GM21529 (cell line): ENCODE measurements around the gene ERBIN.
"Not testable (repeated sequence)": the region's sequence is repeated elsewhere in the genome, so short reads cannot be mapped to it uniquely, and the experiment has no call there.

ENCODE experiments used
- ATAC-seq: cut with Tn5 transposase; IDR thresholded peaks from one replicate; pipeline ENCODE4 v1.9.1; 2021; ENCODE audit not compliant: unreplicated experiment

Gene ERBIN, protein sequence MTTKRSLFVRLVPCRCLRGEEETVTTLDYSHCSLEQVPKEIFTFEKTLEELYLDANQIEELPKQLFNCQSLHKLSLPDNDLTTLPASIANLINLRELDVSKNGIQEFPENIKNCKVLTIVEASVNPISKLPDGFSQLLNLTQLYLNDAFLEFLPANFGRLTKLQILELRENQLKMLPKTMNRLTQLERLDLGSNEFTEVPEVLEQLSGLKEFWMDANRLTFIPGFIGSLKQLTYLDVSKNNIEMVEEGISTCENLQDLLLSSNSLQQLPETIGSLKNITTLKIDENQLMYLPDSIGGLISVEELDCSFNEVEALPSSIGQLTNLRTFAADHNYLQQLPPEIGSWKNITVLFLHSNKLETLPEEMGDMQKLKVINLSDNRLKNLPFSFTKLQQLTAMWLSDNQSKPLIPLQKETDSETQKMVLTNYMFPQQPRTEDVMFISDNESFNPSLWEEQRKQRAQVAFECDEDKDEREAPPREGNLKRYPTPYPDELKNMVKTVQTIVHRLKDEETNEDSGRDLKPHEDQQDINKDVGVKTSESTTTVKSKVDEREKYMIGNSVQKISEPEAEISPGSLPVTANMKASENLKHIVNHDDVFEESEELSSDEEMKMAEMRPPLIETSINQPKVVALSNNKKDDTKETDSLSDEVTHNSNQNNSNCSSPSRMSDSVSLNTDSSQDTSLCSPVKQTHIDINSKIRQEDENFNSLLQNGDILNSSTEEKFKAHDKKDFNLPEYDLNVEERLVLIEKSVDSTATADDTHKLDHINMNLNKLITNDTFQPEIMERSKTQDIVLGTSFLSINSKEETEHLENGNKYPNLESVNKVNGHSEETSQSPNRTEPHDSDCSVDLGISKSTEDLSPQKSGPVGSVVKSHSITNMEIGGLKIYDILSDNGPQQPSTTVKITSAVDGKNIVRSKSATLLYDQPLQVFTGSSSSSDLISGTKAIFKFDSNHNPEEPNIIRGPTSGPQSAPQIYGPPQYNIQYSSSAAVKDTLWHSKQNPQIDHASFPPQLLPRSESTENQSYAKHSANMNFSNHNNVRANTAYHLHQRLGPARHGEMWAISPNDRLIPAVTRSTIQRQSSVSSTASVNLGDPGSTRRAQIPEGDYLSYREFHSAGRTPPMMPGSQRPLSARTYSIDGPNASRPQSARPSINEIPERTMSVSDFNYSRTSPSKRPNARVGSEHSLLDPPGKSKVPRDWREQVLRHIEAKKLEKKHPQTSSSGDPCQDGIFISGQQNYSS (N-terminal part only)

DNA sequence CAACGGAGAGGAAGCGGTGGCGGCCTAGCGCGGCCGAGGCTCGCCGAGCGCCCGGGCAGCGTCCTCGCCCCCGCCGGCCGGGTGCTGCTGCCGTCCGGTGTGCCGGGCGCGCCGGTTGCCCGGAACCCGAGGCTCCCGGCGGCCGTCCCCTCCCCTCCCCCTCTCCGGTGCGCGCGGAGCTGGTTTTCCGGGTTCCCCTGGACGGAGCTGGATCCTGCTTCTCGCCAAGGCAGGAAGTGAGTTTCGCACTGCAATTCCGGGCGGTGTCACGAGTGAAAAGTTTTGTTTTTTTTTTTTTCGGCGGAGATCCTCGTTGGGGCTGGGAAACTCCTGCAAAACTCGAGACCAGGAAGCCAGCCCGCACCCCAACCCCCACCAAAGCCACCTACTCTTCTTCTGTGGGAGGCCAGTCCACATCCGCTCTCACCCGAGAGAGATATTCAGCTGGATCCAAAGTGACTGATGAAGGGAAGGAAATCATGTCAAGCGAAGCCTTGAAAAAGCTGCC is at the start of gene ERBIN:
ERBIN (plus strand) TSS at position 300 of the 508 bp plus-strand sequence. CDS start 66,144 bp downstream, outside the sequence.
- ATAC-seq: peak; percentile 30

DNA sequence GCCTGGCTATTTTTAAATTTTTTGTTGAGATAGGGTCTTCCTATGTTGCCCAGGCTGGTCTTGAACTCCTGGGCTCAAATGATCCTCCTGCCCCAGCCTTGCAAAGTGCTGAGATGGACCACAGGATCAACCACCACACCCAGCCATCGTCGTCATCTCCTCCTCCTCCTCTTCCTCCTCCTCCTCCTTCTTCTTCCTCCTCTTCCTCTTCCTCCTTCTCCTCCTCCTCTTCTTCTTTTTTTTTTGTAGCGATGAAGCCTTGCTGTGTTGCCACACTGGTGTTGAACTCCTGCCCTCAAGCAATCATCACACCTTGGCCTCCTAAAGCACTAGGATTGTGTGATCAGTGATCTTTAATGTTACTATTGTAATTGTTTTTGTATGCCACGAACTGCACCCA is 49.4 kb upstream of the ERBIN start:
- no peak for ATAC-seq

DNA sequence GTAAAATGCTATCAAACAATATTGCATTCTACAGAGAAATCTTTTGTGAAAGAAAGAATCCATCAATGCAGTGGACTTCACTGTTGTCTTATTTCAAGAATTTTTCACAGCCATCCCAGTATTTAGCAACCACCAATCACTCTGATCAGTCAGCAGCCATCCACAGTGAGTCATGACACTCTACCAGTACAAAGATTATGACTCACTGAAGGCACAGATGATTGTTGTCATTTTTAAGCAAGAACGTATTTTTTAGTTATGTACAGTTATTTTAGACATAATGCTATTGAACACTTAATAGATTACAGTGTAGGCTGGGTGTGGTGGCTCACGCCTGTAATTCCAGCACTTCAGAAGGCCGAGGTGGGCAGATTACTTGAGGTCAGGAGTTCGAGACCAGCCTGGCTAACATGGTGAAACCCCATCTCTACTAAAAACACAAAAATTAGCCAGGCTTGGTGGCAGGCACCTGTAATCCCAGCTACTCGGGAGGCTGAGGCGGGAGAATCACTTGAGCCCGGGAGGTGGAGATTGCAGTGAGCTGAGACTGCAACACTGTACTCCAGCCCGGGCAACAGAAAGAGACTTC is 46.6 kb upstream of the ERBIN start:
- ATAC-seq: not testable (repeated sequence)

DNA sequence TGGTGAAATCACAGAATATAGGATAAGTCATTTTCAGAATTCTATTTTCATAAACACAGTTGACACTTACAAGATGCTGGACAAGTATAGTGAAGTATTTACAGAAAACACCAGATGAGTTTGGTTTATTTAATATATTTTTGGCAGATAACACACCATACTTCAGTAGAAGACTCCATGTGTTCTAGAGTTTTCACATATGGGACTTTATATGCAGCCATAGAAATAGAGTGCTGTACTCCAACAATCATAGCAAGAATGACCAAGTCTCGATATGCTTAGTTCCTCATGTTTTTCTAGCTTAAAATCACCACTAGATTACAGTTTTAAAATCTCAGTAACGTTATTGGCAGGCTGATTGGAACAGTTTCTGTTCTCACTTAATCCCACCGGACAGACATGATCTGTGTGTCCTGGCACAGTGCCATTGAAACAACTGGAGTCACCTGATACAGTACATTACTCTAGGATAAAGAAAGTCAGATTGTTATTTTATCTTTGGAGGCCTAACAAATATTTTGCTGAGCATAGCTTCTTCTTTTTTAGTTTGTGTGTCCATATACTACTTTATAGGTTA is 45.8 kb upstream of the ERBIN start:
- no peak for ATAC-seq

DNA sequence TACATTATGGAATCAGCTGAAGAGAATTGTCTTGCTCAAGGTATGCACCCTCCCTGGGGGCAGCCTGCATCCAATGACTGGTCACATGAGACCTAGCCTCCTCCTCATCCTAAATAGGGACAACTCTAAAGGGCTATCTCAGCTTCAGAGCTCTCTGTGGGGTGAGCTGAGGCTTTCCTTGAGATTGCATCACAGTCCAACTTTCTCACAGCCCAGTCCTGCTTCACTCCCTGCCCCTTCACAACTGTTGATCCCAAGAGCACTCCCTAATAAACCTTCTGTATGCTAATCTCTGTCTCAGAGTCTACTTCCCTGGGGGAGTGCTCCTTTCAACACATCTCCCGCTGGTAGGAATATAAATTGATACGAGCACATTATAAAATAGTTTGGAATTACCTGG is 44.1 kb upstream of the ERBIN start:
- ATAC-seq: no peak

DNA sequence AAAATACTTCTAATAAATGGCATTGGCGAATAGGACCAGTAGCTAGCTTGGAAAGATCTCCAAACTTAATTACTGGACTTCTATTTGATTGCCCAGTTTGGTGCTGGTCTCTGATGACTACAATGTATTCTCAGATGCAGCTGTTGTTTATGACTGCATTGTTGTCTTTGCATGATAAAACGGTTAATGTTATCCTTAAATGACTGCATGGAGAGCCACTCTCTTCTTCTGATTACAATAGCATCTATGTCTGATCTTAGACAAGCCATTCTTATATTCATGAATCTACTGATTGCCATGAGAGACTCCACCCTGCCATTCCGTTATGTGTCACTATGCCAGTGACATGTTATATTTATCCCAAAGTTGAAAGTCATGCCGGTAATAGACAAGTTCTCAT is 42.9 kb upstream of the ERBIN start:
- no peak for ATAC-seq

DNA sequence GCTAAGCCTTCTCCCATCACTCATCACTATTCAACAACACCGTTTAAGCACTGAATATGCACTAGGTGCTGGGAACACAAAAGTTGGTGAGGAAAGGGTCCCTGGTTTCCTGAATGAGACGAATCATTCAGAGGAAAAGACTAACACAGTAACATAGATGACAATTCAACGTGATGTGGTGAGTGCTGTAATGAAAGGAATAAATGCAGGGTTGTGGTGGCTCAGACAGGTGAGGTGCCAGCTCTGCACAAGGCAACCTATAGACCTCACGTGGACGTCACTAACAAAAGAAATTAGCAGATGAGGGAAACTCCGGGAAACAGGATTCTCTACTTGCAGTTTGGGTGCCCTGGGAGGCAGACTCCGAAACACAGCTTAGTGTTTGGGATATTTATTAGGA is 40.0 kb upstream of the ERBIN start:
- ATAC-seq: no peak

DNA sequence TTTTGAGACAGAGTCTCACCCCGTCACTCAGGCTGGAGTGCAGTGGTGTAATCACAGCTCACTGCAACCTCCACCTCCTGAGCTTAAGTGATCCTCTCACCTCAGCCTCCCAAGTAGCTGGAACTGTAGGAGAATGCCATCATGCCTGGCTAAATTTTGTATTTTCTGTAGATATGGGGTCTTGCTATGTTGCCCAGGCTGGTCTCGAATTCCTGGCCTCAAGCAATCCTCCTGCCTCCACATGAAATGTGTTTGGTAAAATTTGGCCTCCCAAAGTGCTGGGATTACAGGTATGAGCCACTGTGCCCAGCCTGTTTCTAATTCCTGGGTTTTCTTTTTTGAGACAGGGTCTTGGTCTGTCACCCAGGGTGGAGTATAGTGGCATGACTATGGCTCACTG is 34.4 kb upstream of the ERBIN start:
- ATAC-seq: not testable (repeated sequence)

DNA sequence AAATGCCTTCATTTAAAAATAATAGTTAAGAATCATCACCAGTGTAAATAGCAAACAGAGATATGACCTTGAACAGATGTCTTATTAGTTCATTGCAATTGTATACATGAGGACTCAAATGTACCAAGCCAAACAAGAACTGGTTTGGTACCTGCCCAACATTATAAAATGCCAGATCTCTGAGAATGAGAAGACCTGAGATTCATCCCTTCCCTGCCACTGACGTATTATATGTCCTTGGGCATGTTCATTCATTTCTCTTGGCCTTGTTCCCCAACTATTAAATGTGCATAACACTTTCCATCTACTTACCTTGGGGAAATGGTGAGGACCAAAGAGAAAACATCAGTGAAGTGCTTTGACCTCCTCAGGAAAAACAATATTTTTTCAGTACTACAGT is 33.6 kb upstream of the ERBIN start:
- ATAC-seq: no peak

DNA sequence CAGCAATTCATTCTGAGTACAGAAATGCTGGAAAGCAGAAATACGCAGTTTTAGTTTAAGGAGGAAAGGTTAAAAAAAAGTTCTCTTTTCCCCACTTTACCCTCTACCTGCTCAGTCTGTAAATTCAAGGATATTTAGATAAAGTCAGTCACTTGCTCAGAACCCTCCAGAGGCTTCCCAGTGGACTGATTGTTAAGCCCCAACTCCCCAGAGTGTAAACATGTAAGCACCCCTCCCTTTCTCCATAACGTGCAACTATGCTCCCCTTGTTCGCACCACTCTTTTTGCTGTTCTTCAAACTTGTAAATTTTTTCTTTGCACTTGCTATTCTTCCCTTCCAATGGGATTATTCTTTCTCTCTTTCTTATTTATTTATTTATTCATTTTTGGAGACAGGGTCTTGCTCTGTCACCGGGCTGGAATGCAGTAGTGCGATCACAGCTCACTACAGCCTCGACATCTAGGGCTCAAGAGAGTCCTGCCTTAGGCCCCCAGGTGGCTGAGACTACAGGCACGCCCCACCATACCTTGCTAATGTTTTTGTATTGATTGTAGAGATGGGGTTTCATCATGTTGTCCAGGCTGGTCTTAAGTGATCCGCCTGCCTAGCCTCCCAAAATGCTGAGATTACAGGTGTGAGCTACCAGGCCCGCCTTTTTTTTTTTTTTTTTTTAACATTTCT is 32.5 kb upstream of the ERBIN start:
- no peak for ATAC-seq

DNA sequence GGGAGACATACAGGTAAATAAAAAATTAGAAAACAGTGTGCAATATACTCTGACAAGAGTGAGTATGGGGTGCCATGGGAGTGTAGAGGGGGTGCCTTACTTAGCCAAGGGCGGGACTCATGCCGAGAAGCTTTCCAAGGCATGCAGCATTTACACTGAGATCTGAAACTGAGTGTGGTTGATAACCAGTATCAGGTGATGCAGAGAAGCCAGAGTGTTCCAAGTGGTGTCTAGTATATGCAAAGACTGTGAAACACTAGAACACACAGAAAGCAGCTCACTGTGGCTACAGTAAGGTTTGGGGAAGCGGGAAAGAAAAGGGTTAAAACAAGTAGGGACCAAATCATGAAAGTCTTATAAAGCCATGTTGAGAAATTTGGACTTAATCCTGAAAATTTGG is 30.5 kb upstream of the ERBIN start:
- no peak for ATAC-seq

DNA sequence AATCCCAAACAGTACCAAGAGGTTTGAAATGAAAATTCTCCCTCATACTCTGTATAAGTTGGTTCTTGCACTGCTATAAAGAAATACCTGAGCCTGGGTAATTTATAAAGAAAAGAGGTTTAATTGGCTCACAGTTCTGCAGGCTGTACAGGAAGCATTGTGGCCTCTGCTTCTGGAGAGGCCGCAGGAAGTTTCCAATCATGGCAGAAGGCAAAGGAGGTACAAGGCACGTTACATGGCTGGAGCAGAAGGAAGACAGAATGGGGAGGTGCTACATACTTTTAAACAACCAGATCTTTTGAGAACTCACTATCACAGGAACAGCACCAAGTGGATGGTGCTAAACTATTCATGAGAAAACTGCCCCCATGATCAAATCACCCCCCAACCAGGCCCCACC is 25.6 kb upstream of the ERBIN start:
- ATAC-seq: no peak

DNA sequence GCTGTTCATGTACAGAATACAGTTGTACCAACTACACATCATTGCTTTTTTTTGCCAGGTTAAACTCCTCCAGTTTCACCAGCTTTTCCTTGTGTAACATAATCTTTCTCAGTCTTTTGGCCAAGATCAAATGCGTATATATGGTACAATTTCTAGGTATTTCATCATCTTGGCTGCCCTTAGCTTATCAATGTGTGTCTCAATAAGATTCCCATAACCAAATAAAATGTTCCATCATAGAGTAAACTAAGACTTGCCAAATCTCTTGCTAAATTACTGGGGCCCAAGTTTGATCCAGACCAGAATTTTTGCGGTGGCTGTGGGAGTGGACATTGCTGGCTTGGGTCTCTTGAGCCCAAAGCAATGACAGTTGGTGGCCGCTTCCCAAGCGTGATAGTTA is 24.3 kb upstream of the ERBIN start:
- ATAC-seq: no peak

DNA sequence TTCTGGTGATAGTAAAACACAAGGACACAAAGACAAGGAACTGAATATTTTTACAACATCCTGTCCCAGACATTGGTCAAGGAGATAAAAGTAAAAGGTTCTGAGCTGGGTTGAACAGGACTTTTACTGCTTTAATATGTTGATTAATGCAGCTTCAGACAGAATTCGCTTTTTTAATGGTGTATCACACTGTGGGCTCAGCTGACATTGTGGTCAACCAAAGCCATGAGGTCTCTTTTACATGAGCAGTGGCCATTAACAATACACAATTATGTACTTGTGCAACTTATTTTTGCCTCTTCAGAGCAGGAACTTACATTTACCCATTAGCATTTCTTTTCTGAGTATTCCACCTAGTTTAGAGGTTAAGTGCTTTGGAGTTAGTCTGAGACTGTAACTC is 22.8 kb upstream of the ERBIN start:
- ATAC-seq: no peak

DNA sequence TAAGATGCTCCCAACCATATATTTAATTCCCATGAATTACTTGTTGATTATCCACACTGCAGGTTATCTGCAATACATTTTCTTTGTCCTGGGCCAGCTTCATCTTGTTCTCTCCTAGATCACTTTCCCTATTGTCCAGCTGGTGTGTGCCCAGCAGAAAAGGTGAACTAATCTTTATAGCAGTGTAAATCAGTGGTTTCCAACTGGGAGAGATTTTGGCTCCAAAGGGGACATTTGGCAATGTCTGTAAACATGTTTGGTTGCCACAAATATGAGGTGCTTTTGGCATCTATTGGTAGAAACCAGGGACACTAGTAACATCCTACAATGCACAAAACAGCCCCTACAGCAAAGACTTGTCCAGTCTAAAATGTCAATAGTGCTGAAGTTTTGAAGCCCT is 20.1 kb upstream of the ERBIN start:
- no peak for ATAC-seq

DNA sequence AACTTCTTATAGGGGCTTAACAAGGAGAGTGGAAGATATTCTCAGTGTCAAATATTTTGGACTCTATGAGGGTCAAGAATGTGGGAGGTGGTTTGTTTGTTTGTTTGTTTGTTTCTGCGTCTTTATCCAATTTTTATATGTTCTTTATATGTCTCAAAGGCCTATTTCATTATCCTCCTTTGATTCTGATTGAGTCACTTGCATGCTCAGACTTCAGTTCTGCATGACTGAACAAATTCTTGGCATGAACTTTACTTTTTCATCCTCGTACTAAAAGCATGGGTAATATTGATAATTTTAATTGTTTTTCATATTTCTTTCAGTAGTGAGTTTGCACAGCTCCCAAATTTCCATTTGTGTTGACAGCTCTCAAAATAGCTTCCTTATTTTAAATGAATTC is 19.2 kb upstream of the ERBIN start:
- ATAC-seq: no peak

DNA sequence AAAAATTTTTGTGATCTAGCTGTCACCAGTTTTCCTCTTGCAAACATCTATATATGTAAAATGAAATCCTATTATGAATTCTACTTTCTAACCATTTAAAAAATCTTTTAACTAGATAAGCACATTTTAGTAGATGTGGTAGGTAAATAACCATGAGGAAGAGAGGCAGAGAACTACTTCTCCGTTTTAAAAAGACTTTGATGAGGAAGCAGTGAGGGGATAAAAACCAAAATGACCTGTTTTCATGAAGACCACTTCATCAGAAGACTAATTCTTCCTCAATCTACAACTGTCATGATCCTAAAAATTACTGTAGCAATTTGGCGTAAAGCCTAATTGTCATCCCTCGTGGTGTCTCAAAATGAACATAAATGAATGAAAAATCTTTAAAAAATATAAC is 15.7 kb upstream of the ERBIN start:
- no peak for ATAC-seq

DNA sequence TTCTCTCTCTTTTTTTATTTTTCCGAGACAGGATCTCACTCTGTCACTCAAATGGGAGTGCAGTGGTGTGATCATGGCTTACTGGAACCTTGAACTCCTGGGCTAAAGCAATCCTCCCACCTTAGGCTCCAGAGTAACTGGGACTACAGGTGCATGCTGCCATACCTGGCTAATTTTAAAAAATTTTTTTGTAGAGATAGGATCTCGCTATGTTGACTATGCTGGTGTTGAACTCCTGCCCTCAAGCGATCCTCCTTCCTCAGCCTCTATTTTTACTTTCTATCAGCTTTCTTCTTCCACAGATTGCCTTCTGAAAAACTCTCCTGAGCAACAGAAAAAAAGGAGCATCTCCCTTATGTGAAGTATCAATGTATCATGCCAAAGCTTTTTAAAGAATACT is 14.1 kb upstream of the ERBIN start:
- no peak for ATAC-seq

DNA sequence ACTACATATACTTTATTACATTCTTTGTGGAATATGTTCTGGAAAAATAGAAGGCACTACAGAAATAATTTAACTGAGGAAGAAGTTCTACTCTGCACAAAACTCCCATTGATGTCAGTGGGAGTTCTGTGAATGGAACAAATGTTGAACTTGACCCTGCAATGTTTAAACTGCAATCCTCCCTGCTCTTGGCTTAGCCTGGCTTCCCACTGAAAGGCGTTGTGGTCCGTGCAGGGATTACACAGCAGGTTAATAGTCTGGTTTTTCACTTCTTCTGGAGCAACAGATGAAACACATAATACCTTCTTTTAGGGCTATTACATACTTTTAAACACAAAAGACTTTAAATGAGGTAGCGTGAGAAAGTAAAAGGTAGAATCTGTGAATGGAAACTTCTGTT is 12.9 kb upstream of the ERBIN start:
- no peak for ATAC-seq

DNA sequence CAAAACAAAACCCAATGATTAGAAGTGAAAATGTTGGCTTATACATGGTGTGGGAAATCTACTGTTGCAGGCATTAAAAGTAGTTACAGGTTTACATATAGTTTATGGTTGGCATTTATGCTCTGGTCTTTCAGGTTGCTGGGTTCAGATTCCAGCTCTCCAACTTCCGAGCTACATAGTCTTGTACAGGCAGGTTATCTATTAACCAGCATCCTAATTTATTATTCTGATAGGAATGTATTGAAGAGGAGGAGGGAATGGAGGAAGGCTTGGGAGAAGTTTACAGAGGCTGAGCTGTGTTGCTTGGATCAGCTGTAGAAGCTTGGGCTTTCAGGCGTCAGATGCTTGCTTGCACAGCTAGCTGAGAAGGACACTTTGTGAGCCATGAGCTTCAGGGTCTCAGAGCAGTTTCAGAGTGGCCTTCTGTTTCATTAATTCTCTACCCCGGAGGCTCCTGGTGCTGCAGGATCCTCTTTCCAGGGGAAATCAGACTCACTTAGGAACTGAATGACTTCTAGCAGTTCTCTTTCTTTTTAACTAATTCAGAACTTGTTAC is 11.7 kb upstream of the ERBIN start:
- ATAC-seq: no peak
